Upper lobe of left lung (tissue), 6 donors: Measurements from ENCODE around the gene RIT2. TPM values are rescaled to one million over a fixed set of nuclear protein-coding genes. Genes with fewer than 3 reads are reported as not detected.

Experiments used
- ATAC-seq, 2 donors: fragments of 200-7000 bp; cut with Tn5 transposase; one replicate each; pipeline ENCODE4 v1.9.1; 2022; ENCODE audit warnings: mild to moderate bottlenecking in 2 of 2, moderate library complexity in 2 of 2; ENCODE audit not compliant: low FRiP score in 2 of 2
- DNase-seq, 2 donors: peaks; one replicate each; pipeline ENCODE4 v3.0.0-alpha.2; 2019 to 2020
- H3K27ac ChIP-seq, 4 donors: fragments of 200-600 bp; sonication (generic); one replicate each; pipeline ENCODE4 v1.5.1; 2016 to 2019
- H3K27me3 ChIP-seq, 4 donors: fragments of 200-600 bp; sonication (generic); one replicate each; pipeline ENCODE4 v1.5.1; 2017 to 2019
- H3K36me3 ChIP-seq, 4 donors: fragments of 200-600 bp; sonication (generic); one replicate each; pipeline ENCODE4 v1.5.1; 2016 to 2019
- H3K4me1 ChIP-seq, 4 donors: fragments of 200-600 bp; sonication (generic); one replicate each; pipeline ENCODE4 v1.5.1; 2018 to 2019
- H3K4me3 ChIP-seq, 4 donors: fragments of 200-600 bp; sonication (generic); one replicate each; pipeline ENCODE4 v1.5.1; 2017 to 2019; ENCODE audit warnings: mild to moderate bottlenecking in 2 of 4, moderate library complexity in 1 of 4
- H3K9me3 ChIP-seq, 4 donors: fragments of 200-600 bp; sonication (generic); one replicate each; pipeline ENCODE4 v1.5.1; 2018 to 2019
- EP300 ChIP-seq, 4 donors: sonication (generic); formaldehyde crosslinking; IDR thresholded peaks; one replicate each; pipeline ENCODE4 v1.5.1; 2017; ENCODE audit warnings: antibody characterized with exemption in 4 of 4, control low read depth in 2 of 4
- POLR2A ChIP-seq, 4 donors: fragments of 450-650 bp; IDR thresholded peaks; one replicate each; pipeline ENCODE4 v1.5.1; 2016 to 2017; ENCODE audit warnings: antibody characterized with exemption in 4 of 4, mild to moderate bottlenecking in 2 of 4
- POLR2AphosphoS5 ChIP-seq, 2 donors: sonication (generic); formaldehyde crosslinking; IDR thresholded peaks; one replicate each; pipeline ENCODE4 v1.5.1; 2017; ENCODE audit warnings: antibody characterized with exemption in 2 of 2
- WGBS, 2 donors: methylation state at CpG; one replicate each; pipeline ENCODE4 v1.1.5; 2017 to 2018; 5-methylcytosine and 5-hydroxymethylcytosine counted together
- total RNA-seq, 6 donors: library from RNA; depleted of rRNA in 4 of 6; stranded (reverse); fragments of >200 nt in 4 of 6; gene quantifications; one replicate each; pipeline versions ENCODE4 v1.1.0 to v1.2.1, GENCODE V29; 2016 to 2021
- TF ChIP-seq, protein P1 (sequence below), 6 experiments: fragments of 450-650 bp in 4 of 6; fragments of 200-600 bp in 2 of 6; sonication (generic) in 2 of 6; IDR thresholded peaks; one replicate each; pipeline ENCODE4 v1.5.1; 2016 to 2019; ENCODE audit warnings: antibody characterized with exemption in 6 of 6
- donor health status: DM: no; HTN: no; CAD: no; lungs with moderate emphysema.
- donor health status: DM: no; HTN: yes; CAD: no; lungs with severe emphysema.

The RIT2 gene
- total RNA-seq, 6 donors from 2014 or later = not detected

DNA sequence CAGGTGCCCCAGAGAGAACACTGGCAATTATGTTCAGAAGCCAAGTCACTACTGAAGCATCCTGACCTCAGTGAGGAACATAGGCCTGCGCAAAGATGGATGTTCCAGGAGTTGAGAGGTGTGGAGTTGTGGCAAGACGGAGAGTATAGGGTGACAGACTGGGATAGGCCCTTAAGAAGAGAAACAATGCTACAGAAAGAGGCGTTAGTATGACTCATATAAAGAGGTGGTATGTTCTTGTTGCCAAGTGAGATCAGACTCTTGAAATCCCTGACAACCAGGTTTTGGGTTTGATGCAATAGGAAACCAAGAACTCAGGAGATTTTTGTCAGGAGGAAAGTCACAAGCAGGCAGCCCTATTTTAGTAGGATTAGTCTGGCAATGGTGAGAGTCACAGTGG, 185.6 kb downstream of the RIT2 start:
- peak overlapping the region in 1 of 4 donors; percentile 42 for H3K27ac ChIP-seq
- DNase-seq = no peak
- H3K9me3 ChIP-seq = no peaks in the 10 kb centered on the region
- H3K4me1 ChIP-seq = peaks cover 0 to 9% (median 4%) of the 10 kb centered on the region in 4 donors
- no peak for ATAC-seq
- H3K27me3 ChIP-seq = no peaks in the 10 kb centered on the region
- H3K36me3 ChIP-seq = no peaks in the 10 kb centered on the region
- 77 to 86% methylated on average over 3 of the region's 3 CpGs for WGBS, 2 donors
- TF ChIP-seq EP300 (IDR thresholded peaks at IDR 0.05) (no peak), POLR2AphosphoS5 (IDR thresholded peaks at IDR 0.05) (no peak), POLR2A (IDR thresholded peaks at IDR 0.05) (no peak)
- TF ChIP-seq, protein P1, sequence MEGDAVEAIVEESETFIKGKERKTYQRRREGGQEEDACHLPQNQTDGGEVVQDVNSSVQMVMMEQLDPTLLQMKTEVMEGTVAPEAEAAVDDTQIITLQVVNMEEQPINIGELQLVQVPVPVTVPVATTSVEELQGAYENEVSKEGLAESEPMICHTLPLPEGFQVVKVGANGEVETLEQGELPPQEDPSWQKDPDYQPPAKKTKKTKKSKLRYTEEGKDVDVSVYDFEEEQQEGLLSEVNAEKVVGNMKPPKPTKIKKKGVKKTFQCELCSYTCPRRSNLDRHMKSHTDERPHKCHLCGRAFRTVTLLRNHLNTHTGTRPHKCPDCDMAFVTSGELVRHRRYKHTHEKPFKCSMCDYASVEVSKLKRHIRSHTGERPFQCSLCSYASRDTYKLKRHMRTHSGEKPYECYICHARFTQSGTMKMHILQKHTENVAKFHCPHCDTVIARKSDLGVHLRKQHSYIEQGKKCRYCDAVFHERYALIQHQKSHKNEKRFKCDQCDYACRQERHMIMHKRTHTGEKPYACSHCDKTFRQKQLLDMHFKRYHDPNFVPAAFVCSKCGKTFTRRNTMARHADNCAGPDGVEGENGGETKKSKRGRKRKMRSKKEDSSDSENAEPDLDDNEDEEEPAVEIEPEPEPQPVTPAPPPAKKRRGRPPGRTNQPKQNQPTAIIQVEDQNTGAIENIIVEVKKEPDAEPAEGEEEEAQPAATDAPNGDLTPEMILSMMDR (IDR thresholded peaks at IDR 0.05) = no peak
- no peak overlapping the region for H3K4me3 ChIP-seq

DNA sequence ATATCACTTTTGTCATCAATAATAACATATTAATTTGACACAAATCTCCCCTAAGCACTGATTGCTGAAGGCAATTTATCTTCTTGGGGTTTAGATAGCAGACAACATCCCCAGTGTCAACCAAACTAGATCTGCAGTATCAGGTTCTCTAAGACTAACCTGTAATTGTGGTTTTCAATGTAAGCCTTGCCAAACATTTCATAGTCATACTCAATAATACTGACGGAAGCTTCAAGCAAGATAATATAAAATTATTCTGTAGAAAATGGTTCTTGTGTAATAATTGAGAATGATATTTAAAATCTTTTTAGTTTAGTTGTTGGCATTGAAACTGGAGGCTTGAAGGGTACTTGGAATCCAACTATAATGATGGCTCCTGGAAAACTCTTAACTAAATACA, 186.3 kb downstream of the RIT2 start:
- Histone ChIP-seq H3K4me3 (no peak overlapping the region), H3K9me3 (no peaks in the 10 kb centered on the region), H3K27me3 (no peaks in the 10 kb centered on the region), H3K27ac (no peak overlapping the region), H3K36me3 (no peaks in the 10 kb centered on the region), H3K4me1 (peaks cover 0 to 9% (median 4%) of the 10 kb centered on the region in 4 donors)
- ATAC-seq (no peak), DNase-seq (no peak)
- no peak for TF ChIP-seq POLR2A (IDR thresholded peaks at IDR 0.05)
- 86 to 93% methylated on average over 1 of the region's 1 CpG for WGBS, 2 donors

DNA sequence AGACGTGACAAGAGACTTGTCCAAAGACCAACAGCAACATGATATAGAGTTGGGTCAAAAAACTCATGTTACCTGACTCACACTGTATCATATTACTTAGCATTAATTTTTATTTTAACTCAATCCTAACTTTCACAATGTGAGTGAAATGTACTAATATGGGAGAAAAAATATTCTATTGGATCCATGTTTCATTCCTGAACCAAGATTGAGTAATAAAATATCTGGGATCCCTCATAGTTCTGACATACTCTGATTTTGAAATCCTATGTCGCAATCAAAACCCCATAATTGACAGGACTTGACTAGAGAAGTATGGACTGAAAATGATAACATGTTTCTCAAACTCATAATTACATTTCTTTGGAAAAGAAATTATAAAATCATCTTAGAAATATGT, 190.4 kb downstream of the RIT2 start:
- Histone ChIP-seq H3K27ac (no peak overlapping the region), H3K9me3 (no peaks in the 10 kb centered on the region), H3K36me3 (no peaks in the 10 kb centered on the region), H3K27me3 (no peaks in the 10 kb centered on the region), H3K4me1 (no peaks in the 10 kb centered on the region), H3K4me3 (no peak overlapping the region)
- ATAC-seq = no peak
- TF ChIP-seq, protein P1 (IDR thresholded peaks at IDR 0.05) = no peak
- TF ChIP-seq EP300 (IDR thresholded peaks at IDR 0.05) = no peak
- TF ChIP-seq POLR2A (IDR thresholded peaks at IDR 0.05) = no peak
- no peak for TF ChIP-seq POLR2AphosphoS5 (IDR thresholded peaks at IDR 0.05)
- DNase-seq = no peak
- 78 to 86% methylated on average over 2 of the region's 2 CpGs for WGBS, 2 donors

DNA sequence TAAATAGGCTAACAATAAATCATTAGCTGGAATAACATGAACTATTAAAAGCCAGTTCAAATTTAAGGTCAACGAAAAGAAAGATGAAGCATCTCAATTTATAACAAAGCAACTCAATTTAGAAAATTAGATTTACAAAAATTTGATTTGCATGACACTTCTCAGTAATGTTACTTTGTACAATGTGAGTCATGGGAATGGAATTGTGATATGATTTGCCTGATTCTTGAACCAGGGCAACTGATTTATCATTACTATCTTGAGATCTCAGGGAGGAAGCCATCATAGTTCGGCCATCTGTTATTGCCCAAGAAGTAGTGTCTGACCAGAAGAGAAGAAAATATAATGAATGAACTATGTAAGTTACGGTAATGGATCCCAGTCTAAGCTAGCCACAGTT, 193.1 kb downstream of the RIT2 start:
- no peak overlapping the region for H3K27ac ChIP-seq
- H3K9me3 ChIP-seq = no peaks in the 10 kb centered on the region
- 84 to 87% methylated on average over 3 of the region's 3 CpGs for WGBS, 2 donors
- no peak overlapping the region for H3K4me3 ChIP-seq
- TF ChIP-seq POLR2A (IDR thresholded peaks at IDR 0.05) (no peak), POLR2AphosphoS5 (IDR thresholded peaks at IDR 0.05) (no peak), EP300 (IDR thresholded peaks at IDR 0.05) (no peak)
- TF ChIP-seq, protein P1 (IDR thresholded peaks at IDR 0.05) = no peak
- H3K4me1 ChIP-seq = no peaks in the 10 kb centered on the region
- no peaks in the 10 kb centered on the region for H3K36me3 ChIP-seq
- H3K27me3 ChIP-seq = no peaks in the 10 kb centered on the region
- DNase-seq (no peak), ATAC-seq (no peak)

DNA sequence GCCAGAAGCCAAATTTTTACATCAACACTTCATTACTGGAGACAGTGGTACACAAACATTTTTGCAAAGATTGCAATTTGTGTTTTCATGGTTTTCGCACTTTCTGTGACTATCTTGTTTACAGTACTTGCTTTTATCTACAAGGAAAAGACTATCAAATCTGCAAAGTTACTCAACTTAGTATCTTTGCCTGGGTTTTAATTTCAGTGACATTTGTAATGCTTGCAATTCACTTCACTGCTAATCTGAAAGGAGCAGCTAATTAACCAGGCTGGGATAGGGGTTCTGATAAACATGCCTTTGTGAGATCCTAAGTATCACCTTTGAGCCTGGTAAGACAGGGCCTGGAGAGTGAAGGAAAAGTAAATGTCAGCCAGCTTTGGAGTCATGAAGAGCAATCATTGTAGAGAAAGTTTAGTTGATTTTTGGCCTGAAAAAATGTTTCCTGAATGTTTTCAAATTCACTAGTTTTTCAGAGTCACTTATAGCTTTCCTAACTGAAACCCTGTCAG, 194.2 kb downstream of the RIT2 start:
- Histone ChIP-seq H3K27ac (no peak overlapping the region), H3K4me3 (no peak overlapping the region), H3K9me3 (no peaks in the 10 kb centered on the region), H3K4me1 (no peaks in the 10 kb centered on the region), H3K36me3 (no peaks in the 10 kb centered on the region), H3K27me3 (no peaks in the 10 kb centered on the region)
- no peak for TF ChIP-seq EP300 (IDR thresholded peaks at IDR 0.05)
- TF ChIP-seq POLR2A (IDR thresholded peaks at IDR 0.05) = no peak
- TF ChIP-seq, protein P1 (IDR thresholded peaks at IDR 0.05) = no peak
- no peak for TF ChIP-seq POLR2AphosphoS5 (IDR thresholded peaks at IDR 0.05)
- ATAC-seq (no peak), DNase-seq (no peak)
- WGBS, 2 donors = 70% methylated on average over 1 of the region's 1 CpG
